Measurements from ENCODE around the gene CNTRL.
"Not testable (repeated sequence)": the region's sequence is repeated elsewhere in the genome, so short reads cannot be mapped to it uniquely, and the experiment has no call there.

CNTRL gene

DNA sequence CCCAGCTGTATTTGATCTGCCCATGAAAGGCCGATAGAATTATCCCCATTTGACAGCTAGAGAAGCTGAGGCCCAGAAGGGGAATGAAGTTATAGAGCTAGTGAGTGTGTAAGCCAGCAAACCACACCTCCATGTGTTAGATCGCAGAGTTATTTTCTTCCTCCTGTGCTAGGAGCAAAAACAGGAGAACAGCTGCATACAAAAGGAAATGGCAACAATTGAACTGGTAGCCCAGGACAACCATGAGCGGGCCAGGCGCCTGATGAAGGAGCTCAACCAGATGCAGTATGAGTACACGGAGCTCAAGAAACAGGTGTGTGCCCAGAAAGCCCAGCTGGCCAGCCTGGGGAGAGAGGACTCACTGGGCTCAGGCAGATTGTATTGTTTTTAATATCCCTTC, 96.5 kb downstream of the CNTRL start:
- DNase-seq (ENCODE audit: low spot score) = no peak
- TF ChIP-seq, protein P1, sequence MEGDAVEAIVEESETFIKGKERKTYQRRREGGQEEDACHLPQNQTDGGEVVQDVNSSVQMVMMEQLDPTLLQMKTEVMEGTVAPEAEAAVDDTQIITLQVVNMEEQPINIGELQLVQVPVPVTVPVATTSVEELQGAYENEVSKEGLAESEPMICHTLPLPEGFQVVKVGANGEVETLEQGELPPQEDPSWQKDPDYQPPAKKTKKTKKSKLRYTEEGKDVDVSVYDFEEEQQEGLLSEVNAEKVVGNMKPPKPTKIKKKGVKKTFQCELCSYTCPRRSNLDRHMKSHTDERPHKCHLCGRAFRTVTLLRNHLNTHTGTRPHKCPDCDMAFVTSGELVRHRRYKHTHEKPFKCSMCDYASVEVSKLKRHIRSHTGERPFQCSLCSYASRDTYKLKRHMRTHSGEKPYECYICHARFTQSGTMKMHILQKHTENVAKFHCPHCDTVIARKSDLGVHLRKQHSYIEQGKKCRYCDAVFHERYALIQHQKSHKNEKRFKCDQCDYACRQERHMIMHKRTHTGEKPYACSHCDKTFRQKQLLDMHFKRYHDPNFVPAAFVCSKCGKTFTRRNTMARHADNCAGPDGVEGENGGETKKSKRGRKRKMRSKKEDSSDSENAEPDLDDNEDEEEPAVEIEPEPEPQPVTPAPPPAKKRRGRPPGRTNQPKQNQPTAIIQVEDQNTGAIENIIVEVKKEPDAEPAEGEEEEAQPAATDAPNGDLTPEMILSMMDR (IDR thresholded peaks at IDR 0.05; ENCODE audit: extremely low read depth, insufficient read depth, missing control alignments) = no peak
- in situ Hi-C loops (cut with MboI; ENCODE audit: low pct_unique_long_range_greater_than_20kb, low sequenced_read_pairs, unreplicated experiment) = no loop called here

DNA sequence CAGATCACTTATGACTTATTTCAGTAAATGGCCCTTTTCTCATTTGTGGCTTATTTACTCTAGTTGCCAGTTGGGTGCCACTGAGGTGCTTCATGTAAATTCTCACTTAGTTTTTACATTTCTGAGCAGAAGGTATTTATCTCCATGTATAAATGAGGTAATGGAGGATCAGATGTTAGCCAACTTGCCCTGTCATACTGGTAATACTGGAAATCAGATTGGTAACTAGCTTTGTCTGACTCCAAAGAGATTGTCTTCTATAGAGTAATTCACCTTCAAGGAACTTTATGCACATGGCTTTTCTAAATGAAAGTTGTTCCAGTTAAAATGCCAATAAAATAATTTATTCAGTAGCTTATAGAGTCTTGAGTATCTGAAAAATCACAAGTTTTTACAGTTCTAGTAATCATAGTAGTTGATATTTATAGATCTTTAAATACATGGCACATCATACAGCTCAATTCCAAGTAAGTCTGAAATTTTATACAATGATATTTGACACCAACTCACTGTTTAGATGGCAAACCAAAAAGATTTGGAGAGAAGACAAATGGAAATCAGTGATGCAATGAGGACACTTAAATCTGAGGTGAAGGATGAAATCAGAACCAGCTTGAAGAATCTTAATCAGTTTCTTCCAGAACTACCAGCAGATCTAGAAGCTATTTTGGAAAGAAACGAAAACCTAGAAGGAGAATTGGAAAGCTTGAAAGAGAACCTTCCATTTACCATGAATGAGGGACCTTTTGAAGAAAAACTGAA, 98.2 kb downstream of the CNTRL start:
- TF ChIP-seq, protein P1 (IDR thresholded peaks at IDR 0.05; ENCODE audit: extremely low read depth, insufficient read depth, missing control alignments) = no peak
- no peak for DNase-seq (ENCODE audit: low spot score)
- in situ Hi-C loops (cut with MboI; ENCODE audit: low pct_unique_long_range_greater_than_20kb, low sequenced_read_pairs, unreplicated experiment) = no loop called here

DNA sequence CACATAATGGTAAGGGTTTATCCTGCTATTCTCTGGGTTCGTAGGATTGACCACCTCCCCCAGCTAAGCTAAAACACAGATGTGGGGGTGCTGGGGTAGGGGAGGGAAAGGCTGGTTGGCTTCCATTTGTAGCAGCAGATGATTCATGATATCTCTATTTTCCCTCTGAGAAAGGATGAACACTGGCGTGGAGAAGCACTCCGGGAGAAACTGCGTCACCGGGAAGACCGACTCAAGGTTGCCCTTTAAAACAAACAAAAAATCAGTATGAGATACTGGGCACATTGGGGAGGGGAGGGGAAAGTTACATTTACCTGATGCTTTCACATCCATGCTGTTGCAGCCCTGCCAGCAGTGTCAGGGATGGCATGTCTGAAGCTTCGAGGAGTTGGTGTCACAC, 98.7 kb downstream of the CNTRL start:
- TF ChIP-seq, protein P1 (IDR thresholded peaks at IDR 0.05; ENCODE audit: extremely low read depth, insufficient read depth, missing control alignments) = no peak
- in situ Hi-C loops (cut with MboI; ENCODE audit: low pct_unique_long_range_greater_than_20kb, low sequenced_read_pairs, unreplicated experiment) = no loop called here
- no peak for DNase-seq (ENCODE audit: low spot score)

DNA sequence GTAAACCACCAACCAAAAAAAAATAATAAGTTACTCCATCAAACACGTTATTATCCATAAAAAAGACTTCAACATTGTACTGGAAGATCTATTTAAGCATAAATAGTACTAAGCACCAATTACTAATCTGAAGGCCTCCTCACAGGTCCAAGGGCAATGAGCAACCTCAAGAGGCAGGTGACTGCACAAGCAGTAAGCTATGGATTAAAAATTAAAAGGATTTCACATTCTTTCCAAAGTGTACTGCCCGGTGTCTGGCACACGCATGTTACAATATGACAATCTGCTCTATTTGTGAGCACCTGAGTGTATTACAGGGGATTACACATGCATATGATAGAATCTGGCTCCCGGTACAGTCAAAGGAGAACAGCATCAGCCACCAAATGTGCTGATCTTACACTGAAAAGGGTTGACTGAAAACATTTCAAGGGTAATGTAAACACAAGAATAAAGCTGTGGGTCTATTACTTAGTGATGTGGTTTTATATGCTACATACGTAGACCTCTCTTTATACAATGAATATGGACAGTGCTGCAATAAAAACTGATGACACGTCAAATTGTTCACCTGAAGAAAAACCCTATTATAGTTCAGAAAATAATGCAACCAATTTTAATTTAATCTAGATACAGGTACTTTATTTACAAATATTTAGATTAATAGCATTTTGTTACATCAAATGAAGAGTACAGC, 104.1 kb downstream of the CNTRL start:
- no peak for DNase-seq (ENCODE audit: low spot score)
- in situ Hi-C loops (cut with MboI; ENCODE audit: low pct_unique_long_range_greater_than_20kb, low sequenced_read_pairs, unreplicated experiment) = no loop called here
- TF ChIP-seq, protein P1 (IDR thresholded peaks at IDR 0.05; ENCODE audit: extremely low read depth, insufficient read depth, missing control alignments) = no peak

- DNase-seq (ENCODE audit: low spot score); in situ Hi-C loops (cut with MboI; ENCODE audit: low pct_unique_long_range_greater_than_20kb, low sequenced_read_pairs, unreplicated experiment): not testable (repeated sequence)
Observed at GRCh38 chr9:121179373-121179721, 104.6 kb downstream of the CNTRL start.

DNA sequence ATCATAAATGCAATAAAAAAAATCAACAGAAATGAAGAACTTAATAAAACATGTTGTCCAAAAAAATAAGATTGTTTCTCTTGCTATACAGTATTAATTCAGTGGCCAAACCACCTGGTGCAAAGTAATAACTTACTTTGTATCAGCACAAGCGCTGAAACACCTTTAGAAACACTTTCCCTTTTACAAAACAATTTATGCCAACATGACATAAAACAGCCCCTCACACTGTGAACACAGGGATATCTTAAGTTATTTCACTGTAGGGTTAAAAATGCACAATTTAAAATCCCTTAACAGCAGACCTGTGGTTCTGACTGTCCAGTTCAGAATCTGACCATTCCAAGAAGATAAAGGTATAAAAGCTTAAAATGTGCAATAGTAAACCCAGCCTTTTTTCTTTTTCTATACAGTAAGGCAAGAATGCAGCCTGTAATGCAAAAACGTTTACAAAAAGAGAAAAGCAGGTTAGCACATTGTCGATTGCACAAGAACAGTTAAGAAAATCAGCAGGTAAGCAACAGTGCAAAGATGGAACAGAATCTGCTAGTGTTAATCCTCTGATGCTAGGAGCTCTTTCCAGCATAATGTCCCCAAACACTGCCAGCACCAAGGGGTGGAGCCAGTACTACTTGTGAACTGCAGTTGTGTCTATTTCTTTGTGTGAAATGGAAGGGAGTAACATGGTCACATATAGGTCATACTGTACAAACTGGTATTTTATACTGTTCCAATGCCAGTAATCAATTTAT, 105.4 kb downstream of the CNTRL start:
- in situ Hi-C loops (cut with MboI; ENCODE audit: low pct_unique_long_range_greater_than_20kb, low sequenced_read_pairs, unreplicated experiment) = no loop called here
- no peak for DNase-seq (ENCODE audit: low spot score)

More for the DNA sequence above, 105.4 kb downstream of the CNTRL start:
- TF ChIP-seq, protein P1 (IDR thresholded peaks at IDR 0.05; ENCODE audit: extremely low read depth, insufficient read depth, missing control alignments) = no peak
